Activated CD4-positive, alpha-beta memory T cell treated with anti-CD3 and anti-CD28 coated beads for 36 hours (primary cell): ENCODE measurements around the gene UGT2B15. TPM values are rescaled to one million over a fixed set of nuclear protein-coding genes. Genes with fewer than 3 reads are reported as not detected.
"Not testable (repeated sequence)": the region's sequence is repeated elsewhere in the genome, so short reads cannot be mapped to it uniquely, and the experiment has no call there.

Experiments used
- CTCF ChIA-PET: fragments of 350-600 bp; sonication (Branson Sonifier 250); formaldehyde crosslinking; loops from one replicate; lab custom pipeline; 2021; ENCODE audit warnings: antibody characterized with exemption, inconsistent platforms; lab: Charles Lee
- POLR2A ChIA-PET: fragments of 350-600 bp; sonication (Branson Sonifier 250); formaldehyde crosslinking; loops from one replicate; lab custom pipeline; 2021; ENCODE audit warnings: antibody characterized with exemption; lab: Charles Lee
- DNase-seq: peaks from one replicate; pipeline ENCODE4 v3.0.0-alpha.2; 2020
- H3K27ac Mint-ChIP-seq: one replicate; pipeline ENCODE4 v1.8.0; 2021; ENCODE audit warnings: mixed read lengths
- H3K27me3 Mint-ChIP-seq: one replicate; pipeline ENCODE4 v1.8.0; 2021; ENCODE audit warnings: mixed read lengths
- H3K36me3 Mint-ChIP-seq: one replicate; pipeline ENCODE4 v1.8.0; 2021; ENCODE audit warnings: mixed read lengths
- H3K4me1 Mint-ChIP-seq: one replicate; pipeline ENCODE4 v1.8.0; 2021; ENCODE audit warnings: low read depth, mixed read lengths
- H3K4me3 Mint-ChIP-seq: one replicate; pipeline ENCODE4 v1.8.0; 2021; ENCODE audit warnings: mild to moderate bottlenecking, mixed read lengths
- H3K9me3 Mint-ChIP-seq: one replicate; pipeline ENCODE4 v1.8.0; 2021; ENCODE audit warnings: mixed read lengths
- intact Hi-C: fragments of 100-400 bp; cut with micrococcal nuclease; formaldehyde crosslinking; loops from one replicate; pipeline ENCODE4 v1.15.1; 2023
- total RNA-seq, 2 experiments: library from RNA; stranded (reverse); gene quantifications; one replicate each; pipeline ENCODE4 v1.2.3, GENCODE V29; 2021

Gene UGT2B15
- total RNA-seq, 2 experiments from 2014 or later: not detected

DNA sequence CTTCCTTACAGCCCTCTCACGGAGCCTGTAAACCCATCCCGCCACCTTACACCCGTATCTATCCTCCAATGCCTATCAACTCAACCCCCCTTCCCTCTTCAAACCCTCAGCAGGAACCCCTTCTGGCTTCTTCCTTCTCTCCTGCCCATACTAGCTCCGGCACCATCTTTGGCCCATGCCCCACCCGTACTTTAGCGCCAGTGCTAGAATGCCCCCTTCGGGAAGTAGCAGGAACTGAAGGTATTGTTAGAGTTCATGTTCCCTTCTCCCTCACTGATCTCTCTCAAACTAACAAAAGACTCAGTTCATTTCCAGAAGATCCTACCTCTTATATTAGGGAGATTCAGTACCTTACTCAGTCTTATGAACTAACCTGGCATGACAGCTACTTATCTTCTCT, 2.7 kb upstream of the UGT2B15 start:
- ChIA-PET POLR2A (no interaction called here), CTCF (no interaction called here)
- no peak for DNase-seq
- Mint-ChIP-seq H3K27me3 (no peaks in the 10 kb centered on the region), H3K36me3 (no peaks in the 10 kb centered on the region), H3K4me1 (no peaks in the 10 kb centered on the region), H3K4me3 (no peak overlapping the region), H3K9me3 (no peaks in the 10 kb centered on the region), H3K27ac (no peak overlapping the region)
- intact Hi-C loops: no loop called here

DNA sequence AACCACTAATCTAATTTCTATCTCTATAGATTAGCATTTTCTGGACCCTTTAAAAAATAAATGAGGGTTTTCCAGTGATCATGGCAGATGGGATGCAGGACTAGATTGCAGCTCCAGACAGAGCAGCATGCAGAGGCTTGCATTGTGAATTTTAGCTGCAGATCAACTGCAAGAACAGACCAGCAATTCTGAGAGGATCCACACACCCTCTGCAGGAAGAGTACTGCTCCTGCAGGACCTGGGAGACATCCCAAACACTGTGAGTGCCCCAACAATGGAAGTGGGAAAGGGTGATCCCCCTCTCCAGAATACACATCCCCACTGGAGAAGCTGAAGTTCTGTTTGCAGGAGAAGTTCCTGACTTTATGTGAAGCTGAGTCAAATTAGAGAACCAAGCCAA, 765 bp upstream of the UGT2B15 start:
- POLR2A ChIA-PET, H3K4me3 Mint-ChIP-seq, H3K27ac Mint-ChIP-seq, H3K36me3 Mint-ChIP-seq, H3K27me3 Mint-ChIP-seq, H3K4me1 Mint-ChIP-seq, H3K9me3 Mint-ChIP-seq, intact Hi-C loops, CTCF ChIA-PET, DNase-seq: not testable (repeated sequence)

DNA sequence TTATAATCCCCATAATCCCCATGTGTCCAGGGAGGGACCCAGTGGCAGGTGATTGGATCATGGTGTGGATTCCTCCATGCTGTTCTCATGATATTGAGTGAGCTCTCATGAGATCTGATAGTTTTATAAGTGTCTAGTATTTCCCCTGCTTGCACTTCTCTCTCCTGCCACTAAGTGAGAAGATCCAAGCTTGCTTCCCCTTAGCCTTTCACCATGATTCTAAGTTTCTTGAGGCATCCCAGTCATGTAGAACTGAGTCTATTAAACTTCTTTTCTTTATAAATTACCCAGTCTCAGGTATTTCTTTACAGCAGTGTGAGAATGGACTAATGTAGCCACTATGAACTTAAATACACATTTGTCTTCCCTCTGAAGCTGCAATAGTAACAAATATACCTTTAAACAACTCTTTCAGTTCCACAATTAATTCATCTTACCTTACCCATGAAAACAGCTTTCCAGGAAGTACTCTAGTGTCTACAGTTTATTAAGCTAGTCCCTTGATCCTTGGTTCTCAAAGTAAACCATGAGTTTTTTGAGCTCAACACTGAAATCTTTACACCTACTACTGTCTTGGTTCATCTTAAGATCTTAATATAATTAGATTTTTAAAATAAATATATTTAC, 1.8 kb downstream of the UGT2B15 start:
- CTCF ChIA-PET, H3K4me1 Mint-ChIP-seq, intact Hi-C loops, POLR2A ChIA-PET, H3K4me3 Mint-ChIP-seq, H3K36me3 Mint-ChIP-seq, DNase-seq, H3K27me3 Mint-ChIP-seq, H3K9me3 Mint-ChIP-seq, H3K27ac Mint-ChIP-seq: not testable (repeated sequence)

DNA sequence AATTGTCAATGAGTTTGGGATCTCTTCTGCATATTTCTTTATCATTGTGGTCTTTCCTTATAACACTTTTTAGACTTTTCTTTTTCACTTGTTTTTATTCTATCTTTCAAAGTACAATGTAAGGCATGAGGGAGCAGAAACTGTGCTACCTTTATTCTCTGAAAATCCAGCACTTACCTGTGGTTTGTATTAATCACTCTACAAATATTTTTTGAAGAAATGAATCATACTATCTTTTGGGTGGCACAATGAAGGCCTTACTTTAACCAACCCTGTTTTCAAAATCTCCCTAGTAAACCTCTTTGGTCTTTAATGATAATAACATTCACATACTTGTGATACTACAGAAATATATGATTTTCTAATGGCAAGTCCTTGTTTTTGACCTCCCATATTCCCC, 2.9 kb downstream of the UGT2B15 start:
- intact Hi-C loops, POLR2A ChIA-PET: not testable (repeated sequence)

DNA sequence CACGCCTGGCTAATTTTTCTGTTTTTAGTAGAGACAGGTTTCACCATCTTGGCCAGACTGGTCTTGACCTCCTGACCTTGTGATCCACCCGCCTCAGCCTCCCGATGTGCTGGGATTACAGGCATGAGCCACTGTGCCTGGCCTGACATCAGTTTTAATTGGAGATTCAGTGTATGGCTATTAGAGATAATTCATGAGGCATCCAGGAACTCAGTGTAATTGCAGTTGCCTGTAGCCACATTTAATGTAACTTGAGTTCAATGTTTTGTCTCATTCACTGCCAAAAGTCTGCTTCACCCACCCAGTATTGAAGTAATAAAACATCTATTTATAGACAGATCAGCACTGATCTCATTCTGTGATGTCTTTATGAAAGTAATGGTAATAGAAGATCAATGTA, 5.7 kb downstream of the UGT2B15 start:
- intact Hi-C loops, POLR2A ChIA-PET, H3K4me3 Mint-ChIP-seq: not testable (repeated sequence)

More for the DNA sequence above, 2.9 kb downstream of the UGT2B15 start:
- H3K27me3 Mint-ChIP-seq, H3K4me3 Mint-ChIP-seq, H3K27ac Mint-ChIP-seq, H3K4me1 Mint-ChIP-seq, DNase-seq, CTCF ChIA-PET, H3K36me3 Mint-ChIP-seq, H3K9me3 Mint-ChIP-seq: not testable (repeated sequence)

DNA sequence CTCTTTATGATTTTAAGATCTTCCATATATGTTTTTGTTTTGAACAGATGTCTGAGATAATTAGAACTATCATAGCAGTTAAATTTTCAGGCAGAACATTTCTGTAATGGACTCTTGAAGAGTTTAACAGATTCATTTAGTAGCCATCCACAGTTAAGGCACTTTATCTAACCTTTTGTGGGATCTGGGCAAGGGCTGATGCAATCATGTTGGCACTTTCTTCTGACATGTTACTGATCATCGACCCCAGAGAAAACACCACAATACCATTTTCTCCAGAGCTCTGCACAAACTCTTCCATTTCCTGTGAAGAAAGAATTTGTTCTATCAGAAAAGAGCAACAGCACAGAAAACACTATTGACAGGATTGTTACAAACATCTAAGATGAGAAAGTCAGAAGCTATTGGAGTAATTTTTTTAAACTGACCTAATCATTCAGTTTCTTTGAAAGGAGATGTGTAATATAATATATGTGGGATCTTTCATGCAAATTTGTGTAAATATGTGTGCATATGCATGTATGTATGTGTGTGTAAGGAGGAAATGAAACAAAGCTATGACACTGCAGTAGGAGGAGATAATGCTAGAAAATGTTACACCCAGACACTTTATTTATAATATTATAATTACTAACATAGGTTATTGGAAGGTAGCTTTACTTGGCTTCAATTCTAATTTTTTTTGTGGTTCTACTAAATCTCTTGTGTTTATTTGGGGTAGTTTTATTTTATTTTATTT, 7.4 kb downstream of the UGT2B15 start:
- intact Hi-C loops, DNase-seq, H3K27ac Mint-ChIP-seq, H3K9me3 Mint-ChIP-seq, H3K27me3 Mint-ChIP-seq, H3K4me1 Mint-ChIP-seq, POLR2A ChIA-PET, CTCF ChIA-PET, H3K4me3 Mint-ChIP-seq, H3K36me3 Mint-ChIP-seq: not testable (repeated sequence)

More for the DNA sequence above, 5.7 kb downstream of the UGT2B15 start:
- H3K36me3 Mint-ChIP-seq, DNase-seq, H3K27me3 Mint-ChIP-seq, CTCF ChIA-PET, H3K27ac Mint-ChIP-seq, H3K4me1 Mint-ChIP-seq, H3K9me3 Mint-ChIP-seq: not testable (repeated sequence)

DNA sequence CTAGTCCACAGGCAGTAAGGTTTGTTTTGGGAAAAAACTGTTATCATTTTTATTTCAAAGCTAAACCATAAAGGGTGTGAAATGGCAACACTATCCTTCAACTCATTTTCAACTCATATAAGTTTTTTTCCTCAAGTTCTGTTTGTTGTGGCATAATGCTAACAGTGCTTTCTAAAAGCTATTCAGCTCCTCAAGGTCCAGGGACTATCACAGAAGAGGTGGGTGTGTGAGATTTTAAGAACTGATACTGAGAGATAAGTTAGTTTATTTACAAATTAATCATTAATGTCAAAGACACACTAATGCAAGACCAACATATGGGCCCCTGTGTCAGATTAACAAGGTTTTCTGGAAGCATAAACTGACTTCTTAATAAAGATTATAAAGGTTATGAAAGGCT, 11.8 kb downstream of the UGT2B15 start:
- no peak overlapping the region for H3K27ac Mint-ChIP-seq
- no peaks in the 10 kb centered on the region for H3K9me3 Mint-ChIP-seq
- ChIA-PET POLR2A (no interaction called here), CTCF (no interaction called here)
- H3K27me3 Mint-ChIP-seq: no peaks in the 10 kb centered on the region
- no peak overlapping the region for H3K4me3 Mint-ChIP-seq
- H3K36me3 Mint-ChIP-seq: no peaks in the 10 kb centered on the region
- no peaks in the 10 kb centered on the region for H3K4me1 Mint-ChIP-seq
- no peak for DNase-seq
- intact Hi-C loops: no loop called here

DNA sequence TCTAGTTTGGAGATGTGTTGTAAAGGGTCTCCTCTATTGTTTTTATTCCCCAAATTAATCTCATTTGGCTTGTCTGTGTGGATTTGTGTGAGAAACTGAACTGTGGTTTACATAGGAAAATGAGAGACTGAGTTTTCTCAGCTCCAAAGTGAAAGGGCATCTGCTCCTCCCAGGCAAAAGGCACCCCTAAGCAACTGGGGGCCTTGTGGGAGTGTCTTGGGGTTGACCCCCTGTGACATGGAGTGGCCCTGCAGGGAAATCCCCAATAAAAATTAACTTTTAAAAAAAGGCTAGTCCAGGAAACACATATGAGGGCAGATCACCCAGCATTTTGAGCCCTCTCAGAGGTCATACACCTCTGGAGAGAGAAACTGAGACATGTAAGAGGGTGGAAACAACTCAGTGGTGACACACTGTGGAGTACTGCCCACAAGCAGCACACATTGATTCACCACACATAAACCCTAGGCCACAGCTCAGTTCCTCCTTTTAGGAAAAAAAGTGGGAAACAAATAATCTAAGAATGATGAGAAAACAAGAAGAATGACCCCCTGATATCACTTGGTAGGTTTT, 13.3 kb downstream of the UGT2B15 start:
- H3K9me3 Mint-ChIP-seq, H3K36me3 Mint-ChIP-seq, H3K4me1 Mint-ChIP-seq, POLR2A ChIA-PET, CTCF ChIA-PET, H3K27ac Mint-ChIP-seq, intact Hi-C loops, DNase-seq, H3K4me3 Mint-ChIP-seq, H3K27me3 Mint-ChIP-seq: not testable (repeated sequence)

DNA sequence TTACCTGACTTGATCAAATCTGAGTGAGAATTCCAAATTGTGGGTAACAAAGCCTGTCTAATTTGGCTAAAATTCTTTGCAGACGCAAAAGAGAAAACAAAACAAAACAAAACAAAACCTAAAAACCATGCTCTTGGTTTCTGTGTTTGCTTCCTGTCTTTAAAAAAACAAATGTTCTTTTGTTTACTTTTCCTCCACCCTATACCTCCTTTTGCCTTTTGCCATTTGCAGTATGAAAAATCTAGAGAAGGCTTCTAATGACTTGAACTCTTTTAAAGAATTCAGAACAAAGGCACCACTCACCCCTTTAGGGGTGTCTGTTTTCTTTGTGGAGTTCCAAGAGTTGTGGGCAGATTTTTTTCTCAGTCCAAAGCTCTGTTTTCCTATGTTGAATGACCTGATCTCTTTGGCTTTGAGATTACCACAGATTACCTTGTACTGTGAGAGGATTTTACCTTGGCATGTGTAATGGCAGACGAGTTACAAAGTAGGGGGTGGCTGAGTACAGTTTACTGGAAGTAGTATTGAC, 13.9 kb downstream of the UGT2B15 start:
- POLR2A ChIA-PET, H3K4me3 Mint-ChIP-seq, CTCF ChIA-PET, H3K9me3 Mint-ChIP-seq, DNase-seq, intact Hi-C loops, H3K36me3 Mint-ChIP-seq, H3K27ac Mint-ChIP-seq, H3K27me3 Mint-ChIP-seq, H3K4me1 Mint-ChIP-seq: not testable (repeated sequence)

DNA sequence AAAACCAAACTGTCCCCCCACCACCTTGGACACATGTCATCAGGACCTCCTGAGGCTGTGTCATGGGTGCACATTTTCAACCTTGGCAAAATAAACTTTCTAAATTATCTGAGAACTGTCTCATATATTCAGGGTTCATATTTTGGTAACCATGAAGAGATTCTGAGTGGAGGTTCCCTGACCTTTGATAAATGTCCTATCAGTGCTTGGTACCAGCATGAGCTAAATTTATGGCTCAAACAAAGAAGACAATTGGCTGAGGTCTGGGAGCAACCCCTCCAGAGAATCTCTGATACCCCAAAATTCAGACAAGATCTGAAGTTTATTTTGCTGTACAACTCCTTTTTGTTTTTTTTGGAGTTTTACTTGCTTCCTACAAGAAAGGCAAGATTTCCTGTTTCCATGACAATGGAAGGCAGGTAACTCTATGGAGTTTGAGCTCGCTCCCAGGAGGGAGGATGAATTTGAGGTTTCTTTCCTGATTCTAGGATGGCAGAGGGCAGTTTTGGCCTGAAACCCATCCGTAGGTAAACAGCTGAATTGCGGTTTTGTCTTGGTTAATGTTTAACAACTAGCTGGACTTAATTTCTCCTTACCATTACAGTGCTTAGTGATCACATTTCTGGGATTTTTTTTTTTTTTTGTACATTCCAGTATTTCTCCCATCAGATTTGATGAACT, 14.5 kb downstream of the UGT2B15 start:
- Mint-ChIP-seq H3K27ac (no peak overlapping the region), H3K4me3 (no peak overlapping the region), H3K27me3 (no peaks in the 10 kb centered on the region), H3K36me3 (no peaks in the 10 kb centered on the region), H3K9me3 (no peaks in the 10 kb centered on the region), H3K4me1 (no peaks in the 10 kb centered on the region)
- no peak for DNase-seq
- intact Hi-C loops: no loop called here
- ChIA-PET POLR2A (no interaction called here), CTCF (no interaction called here)

DNA sequence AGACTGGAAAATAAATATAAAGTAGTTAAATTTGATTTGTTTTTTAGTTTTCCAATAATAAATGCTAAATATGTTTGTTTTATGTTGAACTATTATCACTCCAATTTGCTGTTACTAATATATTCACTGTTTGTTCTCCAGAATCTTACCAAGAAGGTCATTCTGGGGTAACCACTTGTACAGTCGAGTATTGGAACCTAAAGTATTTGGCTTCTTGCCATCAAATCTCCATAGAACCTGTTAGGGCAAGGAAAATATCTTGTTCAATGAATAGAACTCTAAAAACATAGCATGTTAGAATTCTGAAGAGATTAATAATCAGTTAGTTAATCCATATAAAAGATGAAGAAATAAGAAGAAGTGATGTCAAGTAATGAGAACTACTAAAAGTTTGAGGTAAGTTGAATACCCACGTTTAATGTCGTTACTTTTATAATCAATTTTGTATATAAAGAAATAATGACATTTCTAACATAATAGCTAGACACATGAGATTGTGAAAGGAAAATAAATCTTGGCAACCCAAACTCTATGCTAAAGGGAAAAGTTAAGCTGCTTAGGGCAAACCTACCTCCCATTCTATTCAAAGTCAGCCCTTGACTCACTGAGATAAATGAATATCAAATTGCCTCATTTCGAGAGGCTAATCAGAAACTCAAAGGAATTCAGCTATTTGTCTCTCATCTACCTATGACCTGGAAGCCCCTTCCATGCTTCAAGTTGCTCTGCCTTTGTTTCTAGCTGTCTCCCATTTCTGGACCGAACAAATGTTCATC, 15.3 kb downstream of the UGT2B15 start:
- CTCF ChIA-PET: no interaction called here
- POLR2A ChIA-PET: no interaction called here
- Mint-ChIP-seq H3K4me1 (no peaks in the 10 kb centered on the region), H3K9me3 (no peaks in the 10 kb centered on the region), H3K27ac (no peak overlapping the region), H3K4me3 (no peak overlapping the region), H3K27me3 (peaks cover 1% of the 10 kb centered on the region), H3K36me3 (no peaks in the 10 kb centered on the region)
- no peak for DNase-seq
- intact Hi-C loops: no loop called here

DNA sequence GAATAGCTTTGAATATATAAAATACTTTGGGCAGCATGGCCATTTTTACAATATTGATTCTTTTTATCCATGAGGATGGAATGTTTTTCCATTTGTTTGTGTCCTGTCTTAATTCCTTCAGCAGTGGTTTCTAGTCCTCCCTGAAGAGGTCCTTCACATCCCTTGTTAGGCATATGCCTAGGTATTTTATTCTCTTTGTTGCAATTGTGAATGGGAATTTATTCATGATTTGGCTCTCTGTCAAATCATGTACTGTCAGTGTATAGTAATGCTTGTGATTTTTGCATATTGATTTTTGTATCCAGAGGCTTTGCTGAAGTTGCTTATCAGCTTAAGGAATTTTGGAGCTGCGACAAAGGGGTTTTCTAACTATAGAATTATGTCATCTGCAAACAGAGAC, 18.5 kb downstream of the UGT2B15 start:
- DNase-seq: no peak
- no peak overlapping the region for H3K27ac Mint-ChIP-seq
- H3K9me3 Mint-ChIP-seq: no peaks in the 10 kb centered on the region
- H3K4me3 Mint-ChIP-seq: no peak overlapping the region
- ChIA-PET POLR2A (no interaction called here), CTCF (no interaction called here)
- H3K27me3 Mint-ChIP-seq: peaks cover 2% of the 10 kb centered on the region
- intact Hi-C loops: no loop called here
- H3K4me1 Mint-ChIP-seq: no peaks in the 10 kb centered on the region
- no peaks in the 10 kb centered on the region for H3K36me3 Mint-ChIP-seq
